NCI-H226 (cell line): Measurements from ENCODE around the gene CDK6.
A peak's percentile ranks its signal among the peaks of the same experiment; 100 is the strongest.

ENCODE experiments used
- DNase-seq: peaks from one replicate; pipeline ENCODE4 v3.0.0-alpha.2; 2015

CDK6 gene

DNA sequence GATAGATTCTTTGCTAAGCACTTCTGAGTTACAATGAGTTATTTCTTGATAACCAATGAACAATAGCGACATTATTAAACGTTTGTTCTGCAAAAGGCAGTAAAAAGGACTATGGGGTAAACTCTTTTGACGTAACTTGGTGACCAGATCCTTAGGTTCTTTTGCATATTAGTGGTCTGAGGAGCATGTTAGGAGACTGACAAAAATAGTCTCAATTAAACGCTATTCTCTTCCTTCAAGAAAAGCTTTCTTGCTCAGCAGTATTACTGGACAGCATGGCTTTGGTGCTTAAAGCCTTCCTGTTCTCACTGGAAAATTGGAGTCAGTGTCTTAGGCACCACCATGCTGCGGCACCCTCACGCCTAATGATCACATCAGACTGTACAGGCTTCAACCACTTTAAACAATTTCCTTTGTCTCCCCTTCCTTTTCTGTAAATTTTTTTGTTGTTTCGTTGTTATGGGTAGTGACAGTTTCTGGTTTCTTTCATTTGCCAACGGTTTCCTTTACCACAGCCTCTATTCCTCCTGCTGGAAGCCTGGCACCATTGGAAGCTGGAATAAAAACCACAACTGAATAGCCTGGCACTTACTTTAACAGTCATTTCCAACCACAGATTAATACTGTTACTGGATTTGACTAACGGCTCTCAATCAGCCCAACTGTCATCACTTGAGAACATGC is 197.0 kb downstream of the CDK6 start:
- no peak for DNase-seq

- no peak for DNase-seq
These were observed 200.3 kb downstream of the CDK6 start for GRCh38 chr7:92636018-92636560.

DNA sequence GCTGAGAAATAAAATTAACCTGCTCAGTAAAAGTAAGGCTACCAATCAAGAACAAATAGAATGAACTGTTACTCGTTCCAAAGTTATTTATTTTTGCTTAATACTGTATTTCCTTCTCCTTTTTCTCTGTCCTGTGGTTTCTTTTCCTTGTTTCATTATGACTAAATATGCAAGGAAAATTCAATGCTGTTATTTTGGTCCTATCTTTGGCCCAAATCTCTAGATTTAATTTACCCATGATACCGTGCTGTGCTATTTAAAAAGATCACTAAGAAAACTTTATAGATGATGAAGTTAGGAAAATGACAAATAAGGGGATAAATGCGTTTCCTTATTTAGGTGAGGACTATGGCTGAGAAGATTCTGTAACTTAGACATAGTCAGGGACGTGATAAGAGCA is 200.8 kb downstream of the CDK6 start:
- no peak for DNase-seq

GRCh38 chr7:92634924-92635519 is 201.4 kb downstream of the CDK6 start:
- peak; percentile 70 for DNase-seq

- no peak for DNase-seq
These were observed 202.2 kb downstream of the CDK6 start for GRCh38 chr7:92634205-92634604.

GRCh38 chr7:92633211-92633906 is 203.0 kb downstream of the CDK6 start:
- DNase-seq: peak; percentile 88

- no peak for DNase-seq
These were observed 203.6 kb downstream of the CDK6 start for GRCh38 chr7:92632791-92633190.

DNA sequence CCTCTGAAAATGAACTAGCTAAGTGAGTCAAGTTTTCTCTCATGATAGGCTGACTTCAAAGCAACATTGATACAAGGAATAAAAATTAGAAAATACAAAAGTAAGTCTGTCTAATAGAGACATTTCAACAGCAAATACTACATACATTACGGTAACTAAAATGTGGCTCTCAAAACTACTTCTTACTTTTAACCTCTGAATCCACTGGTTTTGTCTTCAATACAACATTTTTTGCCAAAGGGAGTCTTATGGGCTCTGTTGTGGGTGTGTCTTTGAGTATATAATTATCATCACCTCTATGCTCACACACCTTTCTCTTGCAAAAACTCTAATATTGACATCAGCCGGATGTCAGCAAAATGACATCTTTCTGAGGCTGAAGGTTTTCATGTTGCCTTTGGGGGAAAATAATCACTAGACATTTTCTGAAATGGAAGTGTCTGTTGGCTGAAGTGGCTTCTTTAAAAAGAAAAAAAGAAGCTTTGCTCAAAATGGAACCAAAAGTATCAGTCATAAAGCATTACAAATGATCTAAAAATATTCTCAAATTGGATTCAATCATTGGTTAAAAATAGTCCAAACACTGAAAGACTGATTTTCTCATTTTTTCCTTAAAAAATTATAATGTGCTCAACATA is 204.4 kb downstream of the CDK6 start:
- no peak for DNase-seq

DNA sequence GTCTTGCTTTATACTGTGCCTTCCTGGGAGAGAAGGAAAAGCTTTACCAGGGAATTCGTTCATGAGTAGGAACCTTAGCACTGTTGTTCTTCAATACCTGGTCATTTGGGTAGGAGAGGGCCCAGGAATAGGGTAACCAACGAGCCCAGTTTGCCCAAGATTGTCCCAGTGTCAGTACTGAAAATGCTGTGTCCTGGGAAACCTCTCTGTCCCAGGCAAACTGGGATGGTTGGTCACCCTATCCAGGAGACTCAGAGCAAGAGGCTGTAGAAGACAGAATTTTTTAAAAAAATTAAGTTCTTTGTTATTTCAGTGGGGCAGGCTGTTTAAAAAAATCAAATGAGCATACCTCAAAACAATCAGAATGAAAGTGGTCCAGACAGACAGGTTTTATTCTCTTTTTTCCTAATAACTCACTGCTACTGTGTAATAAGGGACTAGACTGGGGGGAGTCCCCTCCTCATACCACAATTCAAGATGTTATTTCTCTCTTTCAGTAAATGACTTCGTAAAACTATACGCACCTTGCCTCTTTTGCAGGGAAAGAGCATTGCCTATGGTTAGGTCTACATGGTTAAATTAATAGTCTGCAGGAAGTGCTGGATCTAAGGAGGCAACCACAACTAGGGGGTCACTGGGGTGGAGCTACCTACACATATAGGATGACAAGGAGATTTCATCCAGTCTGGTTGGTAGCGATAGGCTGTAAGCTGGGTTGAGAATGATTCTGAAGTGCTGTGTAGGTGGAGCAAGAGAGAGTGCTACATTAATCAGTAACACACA is 205.1 kb downstream of the CDK6 start:
- no peak for DNase-seq

- no peak for DNase-seq
These were observed 206.6 kb downstream of the CDK6 start for GRCh38 chr7:92629779-92630178.

- DNase-seq: no peak
These were observed 208.4 kb downstream of the CDK6 start for GRCh38 chr7:92627956-92628355.

- DNase-seq: no peak
These were observed 210.0 kb downstream of the CDK6 start for GRCh38 chr7:92626281-92626809.

DNA sequence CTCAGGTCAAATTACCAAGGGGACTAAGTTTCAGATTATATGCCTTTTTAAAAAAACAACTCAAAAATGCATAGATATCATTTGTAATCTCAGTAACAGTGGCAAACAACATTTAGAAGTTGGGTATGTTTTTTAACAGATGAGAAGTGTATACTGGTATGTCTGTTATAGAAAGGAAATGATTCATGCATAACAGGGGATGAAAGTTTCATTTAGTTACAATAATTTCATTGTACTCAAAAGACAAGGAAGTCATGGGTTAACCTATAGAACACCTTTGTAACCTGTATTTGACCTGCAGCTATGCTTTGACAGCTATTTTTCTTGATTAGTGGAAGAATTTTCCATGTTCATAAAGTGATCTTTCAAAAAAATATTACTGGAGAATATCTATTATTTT is 210.8 kb downstream of the CDK6 start:
- DNase-seq: peak; percentile 31

- DNase-seq: no peak
These were observed 211.9 kb downstream of the CDK6 start for GRCh38 chr7:92624298-92624996.

DNA sequence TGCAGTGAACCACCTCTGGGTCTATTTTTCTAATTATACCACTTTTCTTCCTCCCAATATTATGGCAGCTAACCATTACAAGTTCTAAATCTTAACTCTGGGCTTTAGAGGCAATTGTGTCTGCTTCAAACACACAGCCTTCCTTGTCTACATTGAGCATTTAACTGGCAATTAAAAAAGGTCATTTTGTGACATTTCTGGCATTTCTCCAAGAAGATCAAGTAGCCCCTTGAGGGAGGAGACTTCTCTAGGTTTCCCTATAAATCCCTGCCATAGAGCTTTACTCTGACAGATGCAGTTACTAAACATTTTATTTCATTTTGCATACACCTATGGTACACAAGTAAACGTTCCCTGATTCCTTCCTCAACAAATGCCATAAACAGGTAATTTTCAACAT is 212.8 kb downstream of the CDK6 start:
- DNase-seq: no peak

- no peak for DNase-seq
These were observed 213.7 kb downstream of the CDK6 start for GRCh38 chr7:92622685-92623084.

DNA sequence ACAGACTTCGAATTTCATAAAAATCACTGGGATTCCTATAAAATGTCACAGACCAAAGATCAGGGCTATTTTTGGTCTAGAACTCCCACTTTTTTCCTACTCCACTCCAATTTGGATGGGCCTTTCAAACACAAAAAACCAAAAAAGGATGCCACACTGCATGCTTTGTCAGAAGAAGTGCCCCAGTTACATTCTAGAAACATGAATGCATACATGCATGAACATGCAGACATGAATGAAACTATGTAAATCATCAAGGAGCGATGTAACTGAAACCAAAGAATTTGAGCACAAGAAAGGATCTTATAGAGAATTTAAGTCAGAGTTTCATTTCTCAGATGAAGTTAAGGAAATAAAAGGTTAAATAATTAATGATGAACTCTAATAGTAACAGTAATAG is 214.3 kb downstream of the CDK6 start:
- DNase-seq: no peak

DNA sequence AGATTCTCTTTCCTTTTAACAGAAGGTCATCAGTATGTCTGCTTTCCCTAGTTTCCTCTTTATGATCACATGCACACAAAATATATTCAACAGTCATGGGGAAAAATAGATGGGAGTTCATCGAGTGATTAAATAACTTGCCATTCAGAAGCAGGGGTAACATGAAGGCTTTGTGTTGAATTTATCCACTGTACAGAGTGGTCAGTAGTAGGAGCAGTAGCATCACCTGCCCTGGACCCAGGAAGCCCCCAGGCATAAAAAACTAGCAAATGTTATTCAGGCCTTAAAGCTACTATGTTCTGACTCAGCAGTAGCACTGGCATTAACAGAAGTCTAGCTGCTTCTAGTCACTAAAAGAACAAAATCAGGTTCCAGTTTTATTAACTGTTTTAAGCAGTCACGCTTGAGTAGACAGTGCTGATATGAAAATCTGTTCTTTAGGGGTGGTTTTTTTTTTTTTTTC is 214.8 kb downstream of the CDK6 start:
- DNase-seq: no peak

- peak; percentile 72 for DNase-seq
These were observed 215.3 kb downstream of the CDK6 start for GRCh38 chr7:92621026-92621540.

GRCh38 chr7:92615861-92616260 is 220.5 kb downstream of the CDK6 start:
- DNase-seq: no peak

GRCh38 chr7:92614660-92615174 is 221.7 kb downstream of the CDK6 start:
- DNase-seq: no peak
